Right atrium auricular region (tissue), 2 donors: ENCODE measurements around the gene DDX47. TPM values are rescaled to one million over a fixed set of nuclear protein-coding genes. Genes with fewer than 3 reads are reported as not detected.

Experiments used
- DNase-seq: peaks from one replicate; pipeline ENCODE4 v3.0.0-alpha.2; 2019; ENCODE audit warnings: low spot score
- H3K27ac ChIP-seq, 2 donors: fragments of 200-600 bp; sonication (generic); 1 replicate in 1 of 2; 2 replicates in 1 of 2; pipeline ENCODE4 v1.5.1; 2016 to 2019
- H3K27me3 ChIP-seq, 2 donors: fragments of 200-600 bp; sonication (generic); one replicate each; pipeline versions ENCODE4 v1.5.1 to v1.6.0; 2017 to 2019
- H3K36me3 ChIP-seq: fragments of 200-600 bp; sonication (generic); one replicate; pipeline ENCODE4 v1.5.1; 2016
- H3K4me1 ChIP-seq, 2 donors: fragments of 200-600 bp; sonication (generic); one replicate each; pipeline versions ENCODE4 v1.5.1 to v1.6.0; 2017 to 2019
- H3K4me3 ChIP-seq, 2 donors: fragments of 200-600 bp; sonication (generic); 1 replicate in 1 of 2; 2 replicates in 1 of 2; pipeline ENCODE4 v1.5.1; 2017 to 2019; ENCODE audit warnings: mild to moderate bottlenecking in 1 of 2, moderate library complexity in 1 of 2
- H3K9me3 ChIP-seq, 2 donors: fragments of 200-600 bp; sonication (generic); one replicate each; pipeline ENCODE4 v1.5.1; 2019
- total RNA-seq, 2 donors: library from RNA; depleted of rRNA; stranded (reverse); fragments of >200 nt; gene quantifications; one replicate each; pipeline ENCODE4 v1.1.0, GENCODE V29; 2016
- TF ChIP-seq, protein P1 (sequence below), 2 donors: fragments of 200-600 bp; sonication (generic); IDR thresholded peaks; one replicate each; pipeline ENCODE4 v1.5.1; 2019; ENCODE audit warnings: antibody characterized with exemption in 2 of 2

DDX47 gene
- total RNA-seq, 2 donors from 2014 or later = 24.1 to 35.6 TPM

DNA sequence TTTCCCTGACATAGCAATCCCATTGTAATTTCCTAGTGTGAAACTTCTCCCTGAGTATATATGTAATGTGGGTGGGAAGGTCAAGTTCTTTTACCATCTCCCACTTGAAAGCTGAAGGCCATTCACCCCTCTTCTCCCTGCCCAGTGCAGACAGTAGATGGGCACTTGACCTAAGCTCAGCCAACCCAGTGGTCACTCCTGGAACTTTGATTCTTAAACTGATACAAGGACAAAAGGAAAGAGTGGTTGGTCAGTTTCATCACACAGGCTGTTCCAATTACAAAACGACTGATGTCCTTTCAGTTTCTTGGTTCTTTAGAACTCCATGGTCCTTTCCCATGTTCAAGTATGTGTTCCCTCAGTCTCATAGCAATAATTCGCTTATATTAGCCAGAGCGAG, 36.1 kb upstream of the DDX47 start:
- no peaks in the 10 kb centered on the region for H3K36me3 ChIP-seq
- no peaks in the 10 kb centered on the region for H3K27me3 ChIP-seq
- no peak overlapping the region for H3K27ac ChIP-seq
- H3K4me1 ChIP-seq = peaks cover 0 to 9% of the 10 kb centered on the region in 2 donors
- TF ChIP-seq, protein P1, sequence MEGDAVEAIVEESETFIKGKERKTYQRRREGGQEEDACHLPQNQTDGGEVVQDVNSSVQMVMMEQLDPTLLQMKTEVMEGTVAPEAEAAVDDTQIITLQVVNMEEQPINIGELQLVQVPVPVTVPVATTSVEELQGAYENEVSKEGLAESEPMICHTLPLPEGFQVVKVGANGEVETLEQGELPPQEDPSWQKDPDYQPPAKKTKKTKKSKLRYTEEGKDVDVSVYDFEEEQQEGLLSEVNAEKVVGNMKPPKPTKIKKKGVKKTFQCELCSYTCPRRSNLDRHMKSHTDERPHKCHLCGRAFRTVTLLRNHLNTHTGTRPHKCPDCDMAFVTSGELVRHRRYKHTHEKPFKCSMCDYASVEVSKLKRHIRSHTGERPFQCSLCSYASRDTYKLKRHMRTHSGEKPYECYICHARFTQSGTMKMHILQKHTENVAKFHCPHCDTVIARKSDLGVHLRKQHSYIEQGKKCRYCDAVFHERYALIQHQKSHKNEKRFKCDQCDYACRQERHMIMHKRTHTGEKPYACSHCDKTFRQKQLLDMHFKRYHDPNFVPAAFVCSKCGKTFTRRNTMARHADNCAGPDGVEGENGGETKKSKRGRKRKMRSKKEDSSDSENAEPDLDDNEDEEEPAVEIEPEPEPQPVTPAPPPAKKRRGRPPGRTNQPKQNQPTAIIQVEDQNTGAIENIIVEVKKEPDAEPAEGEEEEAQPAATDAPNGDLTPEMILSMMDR (IDR thresholded peaks at IDR 0.05) = no peak
- no peak overlapping the region for H3K4me3 ChIP-seq
- no peaks in the 10 kb centered on the region for H3K9me3 ChIP-seq
- no peak for DNase-seq

DNA sequence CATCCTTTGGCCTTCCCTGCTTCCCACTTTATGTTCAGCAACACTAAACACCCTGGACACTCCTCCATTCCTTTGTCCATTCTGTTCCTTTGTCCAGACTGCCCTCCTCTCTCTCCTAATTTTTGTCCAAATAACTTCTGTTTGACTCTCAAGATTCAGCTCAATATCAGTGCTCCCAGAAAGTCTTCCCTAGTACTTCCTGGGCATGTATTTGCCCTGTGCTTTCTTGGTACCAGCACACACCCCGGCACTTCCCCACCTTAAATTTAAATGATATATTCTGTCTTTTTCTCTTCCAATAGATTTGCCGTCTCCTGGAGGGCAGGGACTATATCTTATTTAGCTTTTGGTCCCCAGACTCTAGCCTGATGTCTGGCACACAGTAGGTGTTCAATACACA, 34.1 kb upstream of the DDX47 start:
- no peaks in the 10 kb centered on the region for H3K27me3 ChIP-seq
- no peaks in the 10 kb centered on the region for H3K9me3 ChIP-seq
- no peak for DNase-seq
- peaks cover 0 to 9% of the 10 kb centered on the region in 2 donors for H3K4me1 ChIP-seq
- no peaks in the 10 kb centered on the region for H3K36me3 ChIP-seq
- no peak overlapping the region for H3K27ac ChIP-seq
- TF ChIP-seq, protein P1 (IDR thresholded peaks at IDR 0.05) = no peak
- H3K4me3 ChIP-seq = no peak overlapping the region

DNA sequence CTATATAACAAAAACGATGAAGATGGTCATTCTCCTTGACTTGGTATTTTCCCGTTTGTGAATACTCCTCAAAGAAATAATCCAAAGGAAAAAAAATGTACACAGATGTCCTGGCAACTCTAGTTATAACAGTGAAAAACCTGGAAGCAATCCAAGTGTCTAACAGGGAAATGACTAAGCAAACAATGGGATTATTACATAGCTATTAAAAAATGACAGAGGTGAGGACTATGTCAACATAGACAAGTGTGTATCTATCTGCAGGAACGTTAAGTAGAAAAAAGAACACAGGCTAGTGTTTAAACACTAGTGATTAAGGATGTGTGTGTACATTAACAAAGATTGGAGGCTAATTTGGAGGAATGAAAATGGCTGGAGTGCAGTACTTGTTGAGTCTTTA, 33.6 kb upstream of the DDX47 start:
- H3K4me3 ChIP-seq = no peak overlapping the region
- H3K27ac ChIP-seq = no peak overlapping the region
- H3K36me3 ChIP-seq = no peaks in the 10 kb centered on the region
- peaks cover 0 to 9% of the 10 kb centered on the region in 2 donors for H3K4me1 ChIP-seq
- DNase-seq = no peak
- no peaks in the 10 kb centered on the region for H3K27me3 ChIP-seq
- TF ChIP-seq, protein P1 (IDR thresholded peaks at IDR 0.05) = no peak
- no peaks in the 10 kb centered on the region for H3K9me3 ChIP-seq

DNA sequence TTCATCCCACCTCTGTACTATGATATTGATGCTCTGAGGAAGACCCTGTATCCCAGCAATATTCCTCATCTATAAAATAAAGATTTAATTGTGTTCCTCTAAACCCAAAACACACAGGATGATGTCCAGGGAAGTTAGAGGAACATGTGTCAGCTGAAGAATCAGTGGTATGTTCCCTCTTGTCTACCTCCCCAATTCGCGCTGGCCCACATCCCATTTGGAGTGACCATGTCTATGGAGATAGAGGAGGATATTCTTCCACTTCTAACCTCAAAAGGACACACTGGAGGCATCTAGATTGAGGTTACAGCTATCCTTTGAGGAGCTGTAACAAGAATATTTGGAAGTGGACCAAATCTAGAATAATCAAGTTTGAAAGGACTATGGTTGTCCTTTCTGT, 29.0 kb upstream of the DDX47 start:
- Histone ChIP-seq H3K4me1 (peaks cover 0 to 29% of the 10 kb centered on the region in 2 donors), H3K36me3 (no peaks in the 10 kb centered on the region), H3K9me3 (no peaks in the 10 kb centered on the region), H3K27me3 (no peaks in the 10 kb centered on the region), H3K4me3 (no peak overlapping the region), H3K27ac (peak overlapping the region; percentile 79 to 98)
- TF ChIP-seq, protein P1 (IDR thresholded peaks at IDR 0.05) = no peak
- DNase-seq = no peak

DNA sequence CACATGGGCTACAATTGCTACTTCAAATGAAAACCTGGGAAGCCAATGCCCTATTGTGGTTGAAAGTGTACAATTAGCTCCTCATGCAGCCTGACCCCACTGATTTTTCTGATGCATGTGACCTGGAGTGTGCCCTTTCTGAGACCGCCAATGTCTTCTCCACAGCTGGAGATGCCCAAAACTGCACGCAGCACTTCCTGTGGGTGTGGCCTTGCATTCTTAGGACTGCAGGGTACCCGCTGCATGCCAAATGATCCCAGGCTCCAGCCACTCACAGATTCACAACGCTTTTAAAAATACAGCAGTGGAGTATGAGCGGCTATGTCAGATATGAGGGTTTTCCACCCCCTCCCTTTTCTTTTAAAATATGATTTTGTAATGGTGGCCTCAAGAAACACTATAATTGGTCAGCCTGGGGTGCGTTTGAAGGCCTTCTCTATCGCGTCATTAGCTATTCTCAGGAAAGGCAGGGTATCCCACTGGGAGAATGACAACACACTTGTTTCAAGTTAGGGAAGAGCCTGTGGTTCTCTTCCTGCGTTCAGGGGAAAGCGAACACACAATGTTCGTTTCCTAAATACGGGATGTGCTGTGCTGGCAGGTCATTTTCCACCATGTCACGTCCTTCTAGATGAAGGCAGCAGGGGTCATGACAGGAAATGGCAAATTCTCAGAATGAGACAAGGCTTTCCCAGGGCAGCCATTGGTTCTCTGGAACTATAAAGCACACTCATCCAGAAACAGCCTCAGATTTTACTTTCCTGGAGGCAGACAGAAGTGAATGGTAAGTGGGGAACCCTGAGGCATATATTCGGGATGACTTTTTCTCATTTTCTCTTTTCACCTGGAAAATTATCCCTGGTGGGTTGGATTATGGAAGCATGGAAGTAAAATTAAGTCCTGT, 28.0 kb upstream of the DDX47 start, which contains the start of gene APOLD1:
Gene APOLD1 (plus strand): TSS at position 749 of the 904 bp plus-strand sequence. CDS start 33 bp downstream, at position 782.
- peak; percentile 71 for DNase-seq
- no peaks in the 10 kb centered on the region for H3K27me3 ChIP-seq
- peaks cover 0 to 24% of the 10 kb centered on the region in 2 donors for H3K4me1 ChIP-seq
- H3K9me3 ChIP-seq = no peaks in the 10 kb centered on the region
- H3K36me3 ChIP-seq = no peaks in the 10 kb centered on the region
- H3K27ac ChIP-seq = peak within 1 kb of the TSS; percentile 91 to 98
- TF ChIP-seq, protein P1 (IDR thresholded peaks at IDR 0.05) = no peak
- H3K4me3 ChIP-seq = peak within 1 kb of the TSS; percentile 55 to 63
